Kidney epithelial cell (primary cell): Measurements from ENCODE around the gene MAN1C1. TPM values are rescaled to one million over a fixed set of nuclear protein-coding genes. Genes with fewer than 3 reads are reported as not detected.

Source experiments
- DNase-seq: peaks from one replicate; pipeline ENCODE4 v3.0.0-alpha.2; 2010; ENCODE audit warnings: low read depth
- H3K27me3 ChIP-seq: 2 replicates; pipeline ENCODE4 v1.6.0; 2011; ENCODE audit warnings: low read length; ENCODE audit not compliant: control insufficient read depth, insufficient read depth
- H3K36me3 ChIP-seq: 2 replicates; pipeline ENCODE4 v1.5.1; 2011; ENCODE audit warnings: low read length; ENCODE audit not compliant: control insufficient read depth, insufficient read depth
- H3K4me3 ChIP-seq: 2 replicates; pipeline ENCODE4 v1.5.1; 2011; ENCODE audit warnings: low read depth, mild to moderate bottlenecking, control low read depth, low read length
- total RNA-seq: library from RNA; depleted of rRNA; stranded (reverse); fragments of >200 nt; gene quantifications from 2 replicates; pipeline ENCODE4 v1.2.3, GENCODE V29; 2015
- TF ChIP-seq, protein P1 (sequence below): IDR thresholded peaks from 2 replicates; pipeline ENCODE4 v1.5.1; 2011; ENCODE audit warnings: mild to moderate bottlenecking, moderate library complexity, low read length, control low read depth, inconsistent platforms; ENCODE audit not compliant: insufficient read depth, poor library complexity, severe bottlenecking

The MAN1C1 gene
- total RNA-seq, 1 donor from 2014 or later, result 1.4 TPM

DNA sequence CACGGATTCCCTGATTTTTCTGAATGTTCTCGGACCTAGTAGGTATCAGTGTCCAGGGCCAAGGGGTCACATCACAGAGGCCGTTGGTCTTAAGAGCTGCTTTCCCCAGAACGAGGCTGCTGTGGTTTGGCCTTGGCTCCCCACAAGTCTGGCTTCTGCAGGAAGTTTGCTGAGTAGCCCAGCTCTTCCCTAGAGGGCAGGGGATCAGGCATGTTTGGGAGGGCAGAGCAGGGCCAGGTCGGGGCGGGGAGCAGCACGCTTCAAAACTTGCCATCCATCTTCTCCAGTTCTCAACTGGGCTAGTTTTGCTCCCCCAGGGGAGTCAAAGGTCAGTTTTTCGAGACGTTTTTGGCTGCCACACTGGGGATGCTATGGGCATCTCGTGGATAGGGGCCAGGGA lies 37.0 kb downstream of the MAN1C1 start:
- TF ChIP-seq, protein P1, sequence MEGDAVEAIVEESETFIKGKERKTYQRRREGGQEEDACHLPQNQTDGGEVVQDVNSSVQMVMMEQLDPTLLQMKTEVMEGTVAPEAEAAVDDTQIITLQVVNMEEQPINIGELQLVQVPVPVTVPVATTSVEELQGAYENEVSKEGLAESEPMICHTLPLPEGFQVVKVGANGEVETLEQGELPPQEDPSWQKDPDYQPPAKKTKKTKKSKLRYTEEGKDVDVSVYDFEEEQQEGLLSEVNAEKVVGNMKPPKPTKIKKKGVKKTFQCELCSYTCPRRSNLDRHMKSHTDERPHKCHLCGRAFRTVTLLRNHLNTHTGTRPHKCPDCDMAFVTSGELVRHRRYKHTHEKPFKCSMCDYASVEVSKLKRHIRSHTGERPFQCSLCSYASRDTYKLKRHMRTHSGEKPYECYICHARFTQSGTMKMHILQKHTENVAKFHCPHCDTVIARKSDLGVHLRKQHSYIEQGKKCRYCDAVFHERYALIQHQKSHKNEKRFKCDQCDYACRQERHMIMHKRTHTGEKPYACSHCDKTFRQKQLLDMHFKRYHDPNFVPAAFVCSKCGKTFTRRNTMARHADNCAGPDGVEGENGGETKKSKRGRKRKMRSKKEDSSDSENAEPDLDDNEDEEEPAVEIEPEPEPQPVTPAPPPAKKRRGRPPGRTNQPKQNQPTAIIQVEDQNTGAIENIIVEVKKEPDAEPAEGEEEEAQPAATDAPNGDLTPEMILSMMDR, result no peak
- Histone ChIP-seq H3K4me3 (no peak overlapping the region), H3K27me3 (peaks cover 2% of the 10 kb centered on the region), H3K36me3 (no peaks in the 10 kb centered on the region)
- no peak for DNase-seq

DNA sequence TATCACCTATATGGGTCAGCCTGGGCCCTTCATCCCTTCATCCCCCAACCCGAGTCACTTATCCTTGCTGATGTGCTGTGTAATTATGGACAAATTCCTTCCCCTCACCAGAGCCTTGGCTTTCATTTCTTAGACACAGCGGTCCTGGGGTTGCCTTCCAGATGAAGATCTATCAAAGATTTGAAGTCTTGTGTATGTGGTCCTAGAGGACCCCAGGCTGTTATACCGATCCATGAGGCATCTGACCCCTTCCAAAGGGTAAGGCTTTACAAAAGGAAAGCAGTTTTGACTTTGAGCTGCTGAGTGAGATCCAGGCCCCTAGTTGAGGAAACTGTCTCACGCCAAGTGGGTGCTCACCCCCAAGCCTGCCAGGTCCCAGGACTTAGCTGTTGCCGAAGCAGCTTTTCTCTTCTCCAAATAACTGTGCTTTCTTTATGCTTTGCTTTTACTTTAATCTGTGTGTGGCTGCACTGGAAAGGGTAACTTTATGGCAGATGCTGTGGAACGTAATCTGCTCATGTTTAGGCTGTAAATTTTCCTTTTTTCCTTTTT lies 37.6 kb downstream of the MAN1C1 start:
- Histone ChIP-seq H3K4me3 (no peak overlapping the region), H3K27me3 (peaks cover 2% of the 10 kb centered on the region), H3K36me3 (no peaks in the 10 kb centered on the region)
- TF ChIP-seq, protein P1, result no peak
- no peak for DNase-seq

DNA sequence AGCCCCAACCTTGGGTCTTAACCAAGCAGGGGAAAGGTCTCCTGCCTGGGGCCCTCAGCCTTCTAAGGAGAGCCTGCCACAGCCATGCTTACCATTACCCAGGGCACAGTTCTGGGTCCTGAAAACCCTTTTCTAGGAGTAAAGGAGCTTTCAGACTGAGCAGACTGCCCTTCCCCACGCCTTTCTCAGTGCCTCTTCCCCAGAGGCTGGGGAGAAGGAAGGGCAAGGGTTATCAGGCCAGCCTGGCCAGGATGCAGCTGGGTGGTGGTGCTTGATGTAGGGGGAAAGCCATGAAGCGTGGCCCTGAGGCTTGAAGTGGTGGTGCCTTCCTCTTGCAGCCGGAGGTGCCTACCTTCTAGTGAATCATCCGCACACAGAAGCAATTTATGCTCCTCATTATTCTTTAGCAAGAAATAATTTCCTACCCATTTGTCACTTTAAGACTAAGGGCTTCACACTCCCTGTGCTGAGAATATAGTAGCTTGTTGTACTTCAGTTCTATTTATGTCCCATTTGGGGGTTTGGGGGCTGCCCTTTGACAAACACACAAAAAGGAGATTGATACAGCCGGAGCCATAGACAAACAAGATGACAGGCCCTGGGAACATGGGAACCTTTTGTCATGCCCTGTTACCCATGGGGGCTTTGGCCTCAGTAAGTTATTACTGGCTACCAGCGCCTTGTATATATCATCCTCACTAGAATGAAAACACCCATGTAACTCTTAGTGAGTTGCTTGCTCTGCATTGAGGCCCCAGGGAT lies 40.7 kb downstream of the MAN1C1 start:
- no peak for DNase-seq
- no peaks in the 10 kb centered on the region for H3K36me3 ChIP-seq
- no peak overlapping the region for H3K4me3 ChIP-seq
- no peaks in the 10 kb centered on the region for H3K27me3 ChIP-seq
- TF ChIP-seq, protein P1, result no peak

DNA sequence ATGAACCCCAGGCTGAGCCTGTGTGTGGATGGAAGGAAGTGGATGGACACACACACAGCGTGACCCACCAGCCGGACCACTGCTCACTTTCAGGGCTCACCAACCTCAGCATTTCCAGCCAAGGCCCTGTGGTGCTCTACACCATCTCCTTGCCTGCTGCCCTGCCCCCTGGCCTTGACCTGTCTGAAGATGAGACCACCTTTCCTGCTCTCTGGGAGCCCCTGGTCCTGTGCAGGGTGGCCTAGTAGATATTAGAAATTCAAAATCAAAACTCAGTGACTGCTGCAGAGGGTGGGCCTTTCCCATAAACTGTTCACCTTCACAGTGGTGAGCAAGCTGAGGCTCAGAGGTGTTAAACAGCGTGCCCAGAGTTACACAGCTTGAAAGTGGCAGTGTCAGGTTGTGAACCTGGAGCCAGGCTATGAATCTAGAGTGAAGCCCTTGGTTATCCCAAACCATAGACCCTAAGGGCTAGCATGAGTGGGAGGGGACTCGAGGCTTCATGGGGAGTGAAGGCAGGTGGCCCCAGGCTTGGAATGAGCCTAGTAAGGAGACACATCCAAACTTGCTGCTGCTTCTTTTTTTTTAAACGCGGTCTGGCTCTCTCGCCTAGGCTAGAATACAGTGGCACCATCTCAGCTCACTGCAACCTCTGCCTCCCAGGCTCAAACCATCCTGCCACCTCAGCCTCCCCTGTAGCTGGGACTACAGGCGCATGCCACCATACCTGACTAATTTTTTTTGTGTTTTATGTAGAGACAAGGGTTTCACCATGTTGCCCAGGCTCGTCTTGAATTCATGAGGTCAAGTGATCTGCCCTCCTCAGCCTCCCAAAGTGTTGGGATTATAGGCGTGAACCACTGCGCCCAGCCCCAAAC lies 41.5 kb downstream of the MAN1C1 start:
- DNase-seq, result no peak

DNA sequence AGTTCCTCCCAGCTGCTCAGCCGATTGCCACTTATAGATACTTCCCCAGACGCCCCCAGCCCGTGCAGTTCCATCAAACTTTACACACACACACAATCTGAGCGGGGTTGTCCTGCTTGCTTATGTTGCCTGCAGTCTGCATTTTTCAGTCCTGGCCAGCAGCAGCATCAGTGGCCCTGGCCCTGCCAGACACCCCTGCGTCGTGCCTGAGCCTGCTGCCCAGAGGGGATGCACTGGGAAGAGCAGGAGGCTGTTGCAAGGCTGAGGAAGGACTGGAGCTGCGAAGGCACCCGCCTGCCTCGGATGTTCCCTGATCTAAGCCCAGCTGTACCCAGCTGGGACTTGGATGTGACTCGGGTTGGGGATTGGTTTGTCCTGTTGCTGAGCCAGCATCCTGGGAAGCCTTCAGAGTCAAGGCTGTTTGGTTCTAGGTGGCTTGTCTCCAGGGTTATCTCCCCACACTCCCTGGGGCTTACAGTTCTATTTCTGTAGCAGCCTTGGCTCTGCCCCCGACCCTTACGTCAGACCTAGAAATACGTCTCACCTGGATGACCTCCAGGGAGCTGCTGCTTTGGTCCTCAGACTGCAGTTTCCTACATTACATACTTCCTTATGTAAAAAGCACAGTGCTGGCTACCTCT lies 42.3 kb downstream of the MAN1C1 start:
- H3K27me3 ChIP-seq, result no peaks in the 10 kb centered on the region
- TF ChIP-seq, protein P1, result no peak
- no peak for DNase-seq
- H3K4me3 ChIP-seq, result no peak overlapping the region
- H3K36me3 ChIP-seq, result no peaks in the 10 kb centered on the region

More for the DNA sequence above, 41.5 kb downstream of the MAN1C1 start:
- H3K4me3 ChIP-seq, result no peak overlapping the region
- H3K36me3 ChIP-seq, result no peaks in the 10 kb centered on the region
- no peaks in the 10 kb centered on the region for H3K27me3 ChIP-seq
- TF ChIP-seq, protein P1, result no peak
